IPS-11a (cell line): ENCODE data around the gene SLC43A2.

Experiments used
- H3K4me3 ChIP-seq: one replicate; pipeline ENCODE4 v1.5.1; 2013; ENCODE audit warnings: low read depth, low read length, control low read depth

SLC43A2 gene

GRCh38 chr17:1643999-1644492 lies 15.4 kb upstream of the SLC43A2 start:
- H3K4me3 ChIP-seq: no peak overlapping the region

- H3K4me3 ChIP-seq: peak overlapping the region; percentile 34
These were observed 14.8 kb upstream of the SLC43A2 start for GRCh38 chr17:1643293-1643998.

DNA sequence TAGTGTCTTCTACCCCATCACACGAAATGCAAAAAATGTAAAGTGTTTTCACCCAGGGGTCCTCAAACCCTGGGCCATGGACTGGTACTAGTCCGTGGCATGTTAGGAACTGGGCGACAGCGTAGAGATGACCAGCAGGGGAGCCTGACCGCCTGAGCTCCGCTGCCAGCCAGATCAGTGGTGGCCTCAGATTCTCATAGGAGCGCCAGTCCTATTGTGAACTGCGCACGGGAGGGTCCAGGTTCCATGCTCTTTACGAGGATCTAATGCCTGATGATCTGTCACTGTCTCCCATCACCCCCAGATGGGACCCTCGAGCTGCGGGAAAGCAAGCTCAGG lies 12.4 kb upstream of the SLC43A2 start:
- no peak overlapping the region for H3K4me3 ChIP-seq

DNA sequence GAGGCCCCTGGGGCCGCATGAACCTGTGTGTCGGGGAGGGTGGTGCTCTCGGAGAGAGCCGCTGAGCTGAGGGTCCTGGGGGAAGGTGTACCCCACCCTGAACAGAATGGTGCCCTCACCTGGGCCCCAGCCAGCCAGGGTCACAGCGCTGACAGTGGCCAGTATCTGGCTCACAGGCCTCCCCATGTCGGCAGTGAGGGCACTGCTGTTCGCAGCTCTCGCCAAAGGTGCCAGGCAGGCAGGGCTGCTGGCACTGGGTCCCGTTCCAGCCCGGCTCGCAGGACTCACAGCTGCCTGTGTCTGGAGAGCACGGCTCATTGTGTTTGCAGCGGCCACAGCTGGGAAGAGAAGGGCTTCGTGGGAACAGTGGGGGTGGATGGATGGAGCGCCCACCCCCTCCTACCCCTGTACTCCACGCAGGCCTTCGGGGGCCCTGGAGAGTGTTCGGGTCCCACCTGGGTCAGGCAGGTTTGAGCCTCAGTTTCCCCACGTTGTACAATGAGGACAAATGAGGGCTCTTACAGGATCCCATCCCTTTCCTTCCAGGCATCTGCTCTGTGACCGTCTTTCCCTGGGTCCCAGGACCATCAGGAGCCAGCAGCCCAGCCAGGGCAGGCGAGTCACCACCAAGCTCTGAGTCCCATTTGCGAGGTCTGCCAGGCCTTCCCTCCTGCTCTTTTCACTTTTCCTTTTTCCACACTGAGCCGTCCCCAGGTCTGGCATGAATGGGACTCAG lies 11.9 kb upstream of the SLC43A2 start:
- H3K4me3 ChIP-seq: no peak overlapping the region

- no peak overlapping the region for H3K4me3 ChIP-seq
These were observed 11.0 kb upstream of the SLC43A2 start for GRCh38 chr17:1639549-1640180.

- H3K4me3 ChIP-seq: no peak overlapping the region
These were observed 10.1 kb upstream of the SLC43A2 start for GRCh38 chr17:1638624-1639300.

- H3K4me3 ChIP-seq: no peak overlapping the region
These were observed 9.5 kb upstream of the SLC43A2 start for GRCh38 chr17:1638171-1638590.

GRCh38 chr17:1636732-1637285 lies 8.2 kb upstream of the SLC43A2 start:
- no peak overlapping the region for H3K4me3 ChIP-seq

DNA sequence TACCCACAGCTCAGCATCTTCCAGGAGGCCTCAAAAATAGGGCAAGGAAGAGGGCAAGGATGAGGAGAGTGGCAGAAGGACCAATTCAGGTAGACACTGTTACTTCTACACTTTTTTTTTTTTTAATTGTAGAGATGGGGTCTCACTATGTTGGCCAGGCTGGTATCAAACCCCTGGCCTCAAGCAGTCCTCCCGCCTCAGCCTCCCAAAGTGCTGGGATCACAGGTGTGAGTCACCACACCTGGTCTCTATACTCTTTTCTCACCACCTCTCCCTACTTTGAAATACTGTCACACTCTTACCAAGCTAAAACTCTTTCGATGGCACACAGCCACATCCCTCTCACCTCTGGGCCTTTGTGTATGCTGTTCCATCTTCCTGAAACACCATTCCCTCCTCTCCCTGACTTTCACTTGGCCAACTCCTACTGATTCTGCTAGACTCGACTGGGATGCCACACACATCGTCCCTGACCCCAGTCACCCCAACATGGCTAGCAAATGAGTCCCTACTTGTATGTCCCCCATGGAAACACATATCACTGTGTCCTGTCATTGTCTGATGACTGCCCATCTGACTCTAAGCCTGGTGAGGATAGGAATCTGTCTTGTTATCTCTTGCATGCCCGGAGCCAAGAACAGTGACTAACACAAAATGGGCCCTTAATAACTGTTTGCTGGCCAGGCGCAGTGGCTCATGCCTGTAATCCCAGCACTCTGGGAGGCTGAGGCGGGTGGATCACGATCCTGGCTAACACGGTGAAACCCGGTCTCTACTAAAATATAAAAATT lies 7.2 kb upstream of the SLC43A2 start:
- H3K4me3 ChIP-seq: no peak overlapping the region

DNA sequence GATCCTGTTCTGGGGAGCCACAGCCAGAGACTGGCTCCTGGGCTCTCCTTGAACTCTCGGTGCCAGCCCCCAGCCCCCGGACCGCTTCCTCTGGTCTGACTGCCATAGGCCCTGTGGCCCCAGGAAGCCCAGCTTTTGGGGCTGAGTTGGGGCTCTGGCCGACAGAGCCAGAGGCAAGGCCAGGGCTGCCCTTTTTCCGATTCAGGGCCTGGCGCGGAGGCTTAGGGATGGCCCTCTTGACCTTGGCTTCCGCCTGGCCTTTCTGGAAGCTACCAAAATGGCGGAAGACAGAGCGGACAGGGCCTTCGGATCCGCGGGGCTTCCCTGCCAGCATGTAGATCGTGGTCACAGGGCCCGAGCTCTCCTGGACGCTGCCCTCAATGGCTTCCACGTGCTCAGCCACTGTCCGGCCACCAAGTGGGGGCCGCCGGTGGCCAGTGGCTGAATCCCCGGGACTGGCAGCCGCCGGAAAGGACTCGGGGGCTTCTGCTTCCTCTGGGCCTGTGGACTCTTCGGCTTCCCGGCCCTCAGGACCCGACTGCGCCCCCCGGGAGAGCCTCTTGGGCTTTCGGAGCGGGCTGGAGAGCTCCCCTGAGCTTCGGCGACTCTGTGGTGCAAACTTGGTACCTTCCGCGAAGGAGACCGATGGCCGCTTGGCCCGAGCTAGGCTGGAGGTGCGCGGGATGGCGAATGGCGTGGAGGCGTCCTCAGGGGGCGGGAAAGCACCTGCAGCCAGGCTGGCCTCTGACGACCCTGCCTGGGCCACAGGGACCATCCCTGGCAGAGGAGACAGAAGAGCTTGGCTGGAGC lies 6.4 kb upstream of the SLC43A2 start:
- no peak overlapping the region for H3K4me3 ChIP-seq

- no peak overlapping the region for H3K4me3 ChIP-seq
These were observed 2.0 kb upstream of the SLC43A2 start for GRCh38 chr17:1630662-1631061.

GRCh38 chr17:1629504-1630310 lies 1.1 kb upstream of the SLC43A2 start:
- H3K4me3 ChIP-seq: peak overlapping the region; percentile 35

- H3K4me3 ChIP-seq: peak overlapping the region; percentile 35
These were observed 346 bp upstream of the SLC43A2 start for GRCh38 chr17:1628856-1629503.

- H3K4me3 ChIP-seq: peak overlapping the region; percentile 63
These were observed 1.3 kb downstream of the SLC43A2 start for GRCh38 chr17:1627182-1627981.

- H3K4me3 ChIP-seq: no peak overlapping the region
These were observed 2.3 kb downstream of the SLC43A2 start for GRCh38 chr17:1626333-1626732.

GRCh38 chr17:1625581-1625980 lies 3.1 kb downstream of the SLC43A2 start:
- H3K4me3 ChIP-seq: no peak overlapping the region

GRCh38 chr17:1625053-1625452 lies 3.6 kb downstream of the SLC43A2 start:
- no peak overlapping the region for H3K4me3 ChIP-seq
